ENCODE data around the gene HORMAD2.

DNA sequence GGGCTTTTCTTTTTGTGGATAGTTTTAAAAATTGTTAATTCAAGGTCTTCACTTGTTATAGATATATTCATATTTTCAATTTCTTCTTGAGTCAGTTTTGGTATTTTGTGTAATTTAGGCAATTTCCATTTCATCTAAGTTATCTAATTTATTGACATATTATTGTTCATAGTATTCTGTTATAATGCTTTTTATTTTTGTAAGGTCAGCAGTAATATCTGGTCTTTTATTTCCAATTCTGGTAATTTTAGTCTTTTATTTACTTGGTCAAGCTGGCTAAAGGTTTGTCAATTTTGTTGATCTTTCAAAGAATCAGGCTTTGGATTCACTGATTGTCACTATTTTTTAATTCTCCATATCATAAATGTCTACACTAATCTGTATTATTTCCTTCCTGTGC is 60.1 kb downstream of the HORMAD2 start:
- TF ChIP-seq, protein P1, sequence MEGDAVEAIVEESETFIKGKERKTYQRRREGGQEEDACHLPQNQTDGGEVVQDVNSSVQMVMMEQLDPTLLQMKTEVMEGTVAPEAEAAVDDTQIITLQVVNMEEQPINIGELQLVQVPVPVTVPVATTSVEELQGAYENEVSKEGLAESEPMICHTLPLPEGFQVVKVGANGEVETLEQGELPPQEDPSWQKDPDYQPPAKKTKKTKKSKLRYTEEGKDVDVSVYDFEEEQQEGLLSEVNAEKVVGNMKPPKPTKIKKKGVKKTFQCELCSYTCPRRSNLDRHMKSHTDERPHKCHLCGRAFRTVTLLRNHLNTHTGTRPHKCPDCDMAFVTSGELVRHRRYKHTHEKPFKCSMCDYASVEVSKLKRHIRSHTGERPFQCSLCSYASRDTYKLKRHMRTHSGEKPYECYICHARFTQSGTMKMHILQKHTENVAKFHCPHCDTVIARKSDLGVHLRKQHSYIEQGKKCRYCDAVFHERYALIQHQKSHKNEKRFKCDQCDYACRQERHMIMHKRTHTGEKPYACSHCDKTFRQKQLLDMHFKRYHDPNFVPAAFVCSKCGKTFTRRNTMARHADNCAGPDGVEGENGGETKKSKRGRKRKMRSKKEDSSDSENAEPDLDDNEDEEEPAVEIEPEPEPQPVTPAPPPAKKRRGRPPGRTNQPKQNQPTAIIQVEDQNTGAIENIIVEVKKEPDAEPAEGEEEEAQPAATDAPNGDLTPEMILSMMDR (IDR thresholded peaks at IDR 0.05), result no peak
- TF ChIP-seq ESRRA (CRISPR knock-in tag; IDR thresholded peaks at IDR 0.05; ENCODE audit: borderline replicate concordance), result no peak
- TF ChIP-seq ZNF532 (CRISPR knock-in tag; IDR thresholded peaks at IDR 0.05; ENCODE audit: borderline replicate concordance), result no peak
- no peak for TF ChIP-seq NFATC4 (CRISPR knock-in tag; IDR thresholded peaks at IDR 0.05)
- TF ChIP-seq NFYB (CRISPR knock-in tag; conservative IDR thresholded peaks at IDR 0.05; ENCODE audit: low read depth), result no peak
- TF ChIP-seq ZNF263 (CRISPR knock-in tag; IDR thresholded peaks at IDR 0.05; ENCODE audit: low read depth), result no peak
- no peak for TF ChIP-seq CREB1 (CRISPR knock-in tag; IDR thresholded peaks at IDR 0.05)
- TF ChIP-seq, protein P2, sequence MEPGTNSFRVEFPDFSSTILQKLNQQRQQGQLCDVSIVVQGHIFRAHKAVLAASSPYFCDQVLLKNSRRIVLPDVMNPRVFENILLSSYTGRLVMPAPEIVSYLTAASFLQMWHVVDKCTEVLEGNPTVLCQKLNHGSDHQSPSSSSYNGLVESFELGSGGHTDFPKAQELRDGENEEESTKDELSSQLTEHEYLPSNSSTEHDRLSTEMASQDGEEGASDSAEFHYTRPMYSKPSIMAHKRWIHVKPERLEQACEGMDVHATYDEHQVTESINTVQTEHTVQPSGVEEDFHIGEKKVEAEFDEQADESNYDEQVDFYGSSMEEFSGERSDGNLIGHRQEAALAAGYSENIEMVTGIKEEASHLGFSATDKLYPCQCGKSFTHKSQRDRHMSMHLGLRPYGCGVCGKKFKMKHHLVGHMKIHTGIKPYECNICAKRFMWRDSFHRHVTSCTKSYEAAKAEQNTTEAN (CRISPR knock-in tag; IDR thresholded peaks at IDR 0.05), result no peak
- no peak for TF ChIP-seq ATF1 (CRISPR knock-in tag; IDR thresholded peaks at IDR 0.05)
- no peak for TF ChIP-seq NR2C2 (CRISPR knock-in tag; IDR thresholded peaks at IDR 0.05)
- TF ChIP-seq, protein P3, sequence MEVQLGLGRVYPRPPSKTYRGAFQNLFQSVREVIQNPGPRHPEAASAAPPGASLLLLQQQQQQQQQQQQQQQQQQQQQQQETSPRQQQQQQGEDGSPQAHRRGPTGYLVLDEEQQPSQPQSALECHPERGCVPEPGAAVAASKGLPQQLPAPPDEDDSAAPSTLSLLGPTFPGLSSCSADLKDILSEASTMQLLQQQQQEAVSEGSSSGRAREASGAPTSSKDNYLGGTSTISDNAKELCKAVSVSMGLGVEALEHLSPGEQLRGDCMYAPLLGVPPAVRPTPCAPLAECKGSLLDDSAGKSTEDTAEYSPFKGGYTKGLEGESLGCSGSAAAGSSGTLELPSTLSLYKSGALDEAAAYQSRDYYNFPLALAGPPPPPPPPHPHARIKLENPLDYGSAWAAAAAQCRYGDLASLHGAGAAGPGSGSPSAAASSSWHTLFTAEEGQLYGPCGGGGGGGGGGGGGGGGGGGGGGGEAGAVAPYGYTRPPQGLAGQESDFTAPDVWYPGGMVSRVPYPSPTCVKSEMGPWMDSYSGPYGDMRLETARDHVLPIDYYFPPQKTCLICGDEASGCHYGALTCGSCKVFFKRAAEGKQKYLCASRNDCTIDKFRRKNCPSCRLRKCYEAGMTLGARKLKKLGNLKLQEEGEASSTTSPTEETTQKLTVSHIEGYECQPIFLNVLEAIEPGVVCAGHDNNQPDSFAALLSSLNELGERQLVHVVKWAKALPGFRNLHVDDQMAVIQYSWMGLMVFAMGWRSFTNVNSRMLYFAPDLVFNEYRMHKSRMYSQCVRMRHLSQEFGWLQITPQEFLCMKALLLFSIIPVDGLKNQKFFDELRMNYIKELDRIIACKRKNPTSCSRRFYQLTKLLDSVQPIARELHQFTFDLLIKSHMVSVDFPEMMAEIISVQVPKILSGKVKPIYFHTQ (CRISPR knock-in tag; IDR thresholded peaks at IDR 0.05), result no peak
- TF ChIP-seq, protein P4, sequence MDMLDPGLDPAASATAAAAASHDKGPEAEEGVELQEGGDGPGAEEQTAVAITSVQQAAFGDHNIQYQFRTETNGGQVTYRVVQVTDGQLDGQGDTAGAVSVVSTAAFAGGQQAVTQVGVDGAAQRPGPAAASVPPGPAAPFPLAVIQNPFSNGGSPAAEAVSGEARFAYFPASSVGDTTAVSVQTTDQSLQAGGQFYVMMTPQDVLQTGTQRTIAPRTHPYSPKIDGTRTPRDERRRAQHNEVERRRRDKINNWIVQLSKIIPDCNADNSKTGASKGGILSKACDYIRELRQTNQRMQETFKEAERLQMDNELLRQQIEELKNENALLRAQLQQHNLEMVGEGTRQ (CRISPR knock-in tag; IDR thresholded peaks at IDR 0.05), result no peak
- no peak for TF ChIP-seq KAT7 (CRISPR knock-in tag; IDR thresholded peaks at IDR 0.05; ENCODE audit: borderline replicate concordance)
- TF ChIP-seq, protein P5, sequence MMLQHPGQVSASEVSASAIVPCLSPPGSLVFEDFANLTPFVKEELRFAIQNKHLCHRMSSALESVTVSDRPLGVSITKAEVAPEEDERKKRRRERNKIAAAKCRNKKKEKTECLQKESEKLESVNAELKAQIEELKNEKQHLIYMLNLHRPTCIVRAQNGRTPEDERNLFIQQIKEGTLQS (CRISPR knock-in tag; conservative IDR thresholded peaks at IDR 0.05), result no peak
